ENCODE data around the gene COPB2. TPM values are rescaled to one million over a fixed set of nuclear protein-coding genes. Genes with fewer than 3 reads are reported as not detected.

Gene COPB2
- polyA plus RNA-seq, 1 of the 3 experiments (the other 2 are of a cell fraction): 69.7 TPM

GRCh38 chr3:139339219-139339906, 50.1 kb downstream of the COPB2 start:
- H3K4me2 ChIP-seq: peak overlapping the region; percentile 34; the same call in 1 of the 2 replicates
- no peaks in the 10 kb centered on the region for H3F3A ChIP-seq (replicated peaks; ENCODE audit: insufficient read depth)
- no peaks in the 10 kb centered on the region for H3K27me3 ChIP-seq (ENCODE audit: insufficient read depth)
- no peaks in the 10 kb centered on the region for H3K36me3 ChIP-seq (replicated peaks in 1 of 2; ENCODE audit: control insufficient read depth in 1 of 2, insufficient read depth in 2 of 2, low read length in 1 of 2)
- WGBS (ENCODE audit: low lambda C conversion rate): 39% methylated on average over 3 of the region's 4 CpGs
- H3K27ac ChIP-seq (ENCODE audit: low read depth in 2 of 2, low read length in 1 of 2): no peak overlapping the region; a peak in 1 of 4 replicates
- H3K9me2 ChIP-seq: no peaks in the 10 kb centered on the region
- H3K9me3 ChIP-seq: no peaks in the 10 kb centered on the region
- no peak for DNase-seq
- H3K4me1 ChIP-seq (ENCODE audit: control insufficient read depth in 1 of 2, insufficient read depth in 2 of 2, low read depth in 1 of 2, low read length in 1 of 2): peaks cover 0 to 3% of the 10 kb centered on the region in 2 experiments; a peak in 2 of 4 replicates
- ChIA-PET POLR2A (no interaction called here), CTCF (interaction anchor here (1.2 to 1.6 kb wide), 3 partner anchors 227 to 416 kb away, joined by 3 to 8 read pairs (median 6); no protein-coding TSS in a partner anchor)
- peaks cover 4% of the 10 kb centered on the region for H3K79me2 ChIP-seq (ENCODE audit: insufficient read depth)
- H2AFZ ChIP-seq (ENCODE audit: low read depth): no peak overlapping the region
- H4K20me1 ChIP-seq (ENCODE audit: insufficient read depth): no peaks in the 10 kb centered on the region
- H3K4me3 ChIP-seq (ENCODE audit: low read depth in 2 of 2, low read length in 1 of 2): no peak overlapping the region
- no peak overlapping the region for H3K9ac ChIP-seq
- TF ChIP-seq ELF1 (IDR thresholded peaks at IDR 0.05) (no peak), TAF1 (IDR thresholded peaks at IDR 0.05; ENCODE audit: borderline replicate concordance, low read depth, low read length) (no peak), CHD2 (IDR thresholded peaks at IDR 0.05; ENCODE audit: low read length, partially characterized antibody) (no peak), JUND (IDR thresholded peaks at IDR 0.05) (peak; percentile 56; the same call in 1 of the 2 replicates), CTCF (IDR thresholded peaks at IDR 0.05) (no peak), POLR2AphosphoS5 (IDR thresholded peaks at IDR 0.05; ENCODE audit: low read depth, low read length) (no peak), RXRA (IDR thresholded peaks at IDR 0.05; ENCODE audit: borderline replicate concordance, low read depth) (peak; percentile 68; the same call in 1 of the 2 replicates), NFIC (IDR thresholded peaks at IDR 0.05; ENCODE audit: borderline replicate concordance) (no peak), USF2 (IDR thresholded peaks at IDR 0.05; ENCODE audit: borderline replicate concordance, low read depth, low read length) (no peak), YY1 (IDR thresholded peaks at IDR 0.05; ENCODE audit: low read depth) (no peak), MXI1 (IDR thresholded peaks at IDR 0.05; ENCODE audit: low read depth, low read length) (no peak), SMC3 (IDR thresholded peaks at IDR 0.05; ENCODE audit: low read depth, low read length) (no peak), FOXJ3 (CRISPR knock-in tag; IDR thresholded peaks at IDR 0.05) (no peak), SIN3A (IDR thresholded peaks at IDR 0.05; ENCODE audit: borderline replicate concordance, low read depth, low read length) (no peak), GABPA (IDR thresholded peaks at IDR 0.05; ENCODE audit: low read depth) (no peak), USF1 (IDR thresholded peaks at IDR 0.05; ENCODE audit: borderline replicate concordance, low read depth) (peak; percentile 57; the same call in 1 of the 2 replicates), REST (IDR thresholded peaks at IDR 0.05; ENCODE audit: low read depth, low read length) (no peak), RAD21 (IDR thresholded peaks at IDR 0.05; ENCODE audit: low read length) (no peak), TCF12 (IDR thresholded peaks at IDR 0.05) (peak; percentile 26; the same call in 1 of the 2 replicates), TEAD4 (IDR thresholded peaks at IDR 0.05; ENCODE audit: borderline replicate concordance, insufficient read depth) (no peak)
- TF ChIP-seq, protein P1, sequence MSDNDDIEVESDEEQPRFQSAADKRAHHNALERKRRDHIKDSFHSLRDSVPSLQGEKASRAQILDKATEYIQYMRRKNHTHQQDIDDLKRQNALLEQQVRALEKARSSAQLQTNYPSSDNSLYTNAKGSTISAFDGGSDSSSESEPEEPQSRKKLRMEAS (IDR thresholded peaks at IDR 0.05; ENCODE audit: low read depth): no peak
- TF ChIP-seq, protein P2, sequence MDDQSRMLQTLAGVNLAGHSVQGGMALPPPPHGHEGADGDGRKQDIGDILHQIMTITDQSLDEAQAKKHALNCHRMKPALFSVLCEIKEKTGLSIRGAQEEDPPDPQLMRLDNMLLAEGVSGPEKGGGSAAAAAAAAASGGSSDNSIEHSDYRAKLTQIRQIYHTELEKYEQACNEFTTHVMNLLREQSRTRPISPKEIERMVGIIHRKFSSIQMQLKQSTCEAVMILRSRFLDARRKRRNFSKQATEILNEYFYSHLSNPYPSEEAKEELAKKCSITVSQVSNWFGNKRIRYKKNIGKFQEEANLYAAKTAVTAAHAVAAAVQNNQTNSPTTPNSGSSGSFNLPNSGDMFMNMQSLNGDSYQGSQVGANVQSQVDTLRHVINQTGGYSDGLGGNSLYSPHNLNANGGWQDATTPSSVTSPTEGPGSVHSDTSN (IDR thresholded peaks at IDR 0.05): 0 out of 2 replicates have a peak, but pooled peaks have one; percentile 3
- TF ChIP-seq, protein P3, sequence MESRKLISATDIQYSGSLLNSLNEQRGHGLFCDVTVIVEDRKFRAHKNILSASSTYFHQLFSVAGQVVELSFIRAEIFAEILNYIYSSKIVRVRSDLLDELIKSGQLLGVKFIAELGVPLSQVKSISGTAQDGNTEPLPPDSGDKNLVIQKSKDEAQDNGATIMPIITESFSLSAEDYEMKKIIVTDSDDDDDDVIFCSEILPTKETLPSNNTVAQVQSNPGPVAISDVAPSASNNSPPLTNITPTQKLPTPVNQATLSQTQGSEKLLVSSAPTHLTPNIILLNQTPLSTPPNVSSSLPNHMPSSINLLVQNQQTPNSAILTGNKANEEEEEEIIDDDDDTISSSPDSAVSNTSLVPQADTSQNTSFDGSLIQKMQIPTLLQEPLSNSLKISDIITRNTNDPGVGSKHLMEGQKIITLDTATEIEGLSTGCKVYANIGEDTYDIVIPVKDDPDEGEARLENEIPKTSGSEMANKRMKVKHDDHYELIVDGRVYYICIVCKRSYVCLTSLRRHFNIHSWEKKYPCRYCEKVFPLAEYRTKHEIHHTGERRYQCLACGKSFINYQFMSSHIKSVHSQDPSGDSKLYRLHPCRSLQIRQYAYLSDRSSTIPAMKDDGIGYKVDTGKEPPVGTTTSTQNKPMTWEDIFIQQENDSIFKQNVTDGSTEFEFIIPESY (IDR thresholded peaks at IDR 0.05; ENCODE audit: borderline replicate concordance, low read depth): no peak

Data from SK-N-SH (cell line).